GM12801 (cell line): ENCODE data around the gene CFAP100.

Experiments used
- CTCF ChIP-seq: IDR thresholded peaks from one replicate; pipeline ENCODE4 v1.5.1; 2011; ENCODE audit warnings: control low read depth; ENCODE audit not compliant: insufficient read length; ENCODE audit errors: extremely low read depth

The CFAP100 gene

GRCh38 chr3:126349611-126350501, 44.9 kb upstream of the CFAP100 start:
- TF ChIP-seq CTCF, result no peak

GRCh38 chr3:126350502-126351085, 44.1 kb upstream of the CFAP100 start:
- TF ChIP-seq CTCF, result no peak

GRCh38 chr3:126351086-126351770, 43.5 kb upstream of the CFAP100 start:
- TF ChIP-seq CTCF, result no peak

GRCh38 chr3:126351771-126352475, 42.8 kb upstream of the CFAP100 start:
- no peak for TF ChIP-seq CTCF

- no peak for TF ChIP-seq CTCF
Observed at GRCh38 chr3:126352476-126353454, 41.9 kb upstream of the CFAP100 start.

GRCh38 chr3:126353694-126354321, 40.9 kb upstream of the CFAP100 start:
- TF ChIP-seq CTCF, result no peak
